Adrenal gland (tissue), 5 donors: ENCODE results near the gene GAL3ST3.

Source experiments
- POLR2A ChIP-seq, 2 donors: fragments of 450-650 bp; IDR thresholded peaks; one replicate each; pipeline ENCODE4 v1.6.1; 2017; ENCODE audit warnings: antibody characterized with exemption in 2 of 2, mild to moderate bottlenecking in 2 of 2, moderate library complexity in 1 of 2
- TF ChIP-seq, protein P1 (sequence below), 6 experiments: fragments of 450-650 bp in 4 of 6; fragments of 200-600 bp in 2 of 6; sonication (generic) in 1 of 6; IDR thresholded peaks; 1 replicate in 5 of 6; 2 replicates in 1 of 6; pipeline versions ENCODE4 v1.5.1 to v1.8.0; 2016 to 2021; ENCODE audit warnings: antibody characterized with exemption in 6 of 6, mild to moderate bottlenecking in 2 of 6, moderate library complexity in 1 of 6
- donor health status: DM: no; HTN: no; CAD: no.

DNA sequence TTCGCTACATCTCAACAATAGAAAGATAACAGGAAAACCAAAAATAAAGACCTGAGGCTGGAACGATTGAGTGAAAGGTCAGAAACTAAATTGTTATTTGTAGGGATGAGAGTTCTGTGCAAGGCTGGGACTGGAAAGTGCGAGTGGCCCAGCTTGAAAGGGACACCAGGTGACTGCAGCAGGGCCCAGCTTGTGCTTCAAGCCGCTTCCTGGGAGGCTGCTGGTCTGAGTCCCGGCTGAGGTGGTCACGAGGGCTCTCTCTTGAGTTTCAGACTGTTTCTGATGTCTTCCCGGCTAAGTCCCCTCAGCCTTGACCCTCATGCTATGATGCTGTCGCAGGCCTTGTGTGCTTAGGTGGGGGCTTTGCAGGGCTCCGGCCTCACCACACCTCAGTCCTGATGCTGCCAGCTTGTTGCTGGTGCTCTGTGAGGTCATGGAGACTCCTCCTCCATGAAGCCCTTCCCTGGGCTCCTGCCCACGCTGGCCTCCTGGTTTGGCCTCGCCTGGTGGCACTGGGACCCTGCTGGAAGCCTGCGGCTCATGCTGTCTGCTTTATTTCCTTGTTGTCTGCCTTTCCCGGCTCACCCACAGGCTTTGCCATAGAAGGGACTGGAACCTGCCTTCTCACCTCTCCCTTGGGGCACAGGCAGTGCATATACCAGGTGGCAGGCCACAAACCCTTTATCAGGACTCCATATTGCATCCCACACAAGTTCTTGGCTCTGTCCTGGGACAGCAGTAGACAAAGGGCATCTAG is 42.6 kb downstream of the GAL3ST3 start:
- TF ChIP-seq, protein P1, sequence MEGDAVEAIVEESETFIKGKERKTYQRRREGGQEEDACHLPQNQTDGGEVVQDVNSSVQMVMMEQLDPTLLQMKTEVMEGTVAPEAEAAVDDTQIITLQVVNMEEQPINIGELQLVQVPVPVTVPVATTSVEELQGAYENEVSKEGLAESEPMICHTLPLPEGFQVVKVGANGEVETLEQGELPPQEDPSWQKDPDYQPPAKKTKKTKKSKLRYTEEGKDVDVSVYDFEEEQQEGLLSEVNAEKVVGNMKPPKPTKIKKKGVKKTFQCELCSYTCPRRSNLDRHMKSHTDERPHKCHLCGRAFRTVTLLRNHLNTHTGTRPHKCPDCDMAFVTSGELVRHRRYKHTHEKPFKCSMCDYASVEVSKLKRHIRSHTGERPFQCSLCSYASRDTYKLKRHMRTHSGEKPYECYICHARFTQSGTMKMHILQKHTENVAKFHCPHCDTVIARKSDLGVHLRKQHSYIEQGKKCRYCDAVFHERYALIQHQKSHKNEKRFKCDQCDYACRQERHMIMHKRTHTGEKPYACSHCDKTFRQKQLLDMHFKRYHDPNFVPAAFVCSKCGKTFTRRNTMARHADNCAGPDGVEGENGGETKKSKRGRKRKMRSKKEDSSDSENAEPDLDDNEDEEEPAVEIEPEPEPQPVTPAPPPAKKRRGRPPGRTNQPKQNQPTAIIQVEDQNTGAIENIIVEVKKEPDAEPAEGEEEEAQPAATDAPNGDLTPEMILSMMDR (IDR thresholded peaks at IDR 0.05), result no peak
- TF ChIP-seq POLR2A (IDR thresholded peaks at IDR 0.05), result no peak
